SK-N-DZ (cell line): ENCODE results near the gene NPDC1.

ENCODE experiments used
- DNase-seq: peaks from one replicate; pipeline ENCODE4 v3.0.0-alpha.2; 2015; ENCODE audit warnings: low spot score
- small RNA-seq, 2 experiments: library from RNA; depleted of rRNA; stranded (forward); fragments of <200 nt; gene quantifications; one replicate each; pipeline ENCODE3, GENCODE V24; 2014

Gene NPDC1

DNA sequence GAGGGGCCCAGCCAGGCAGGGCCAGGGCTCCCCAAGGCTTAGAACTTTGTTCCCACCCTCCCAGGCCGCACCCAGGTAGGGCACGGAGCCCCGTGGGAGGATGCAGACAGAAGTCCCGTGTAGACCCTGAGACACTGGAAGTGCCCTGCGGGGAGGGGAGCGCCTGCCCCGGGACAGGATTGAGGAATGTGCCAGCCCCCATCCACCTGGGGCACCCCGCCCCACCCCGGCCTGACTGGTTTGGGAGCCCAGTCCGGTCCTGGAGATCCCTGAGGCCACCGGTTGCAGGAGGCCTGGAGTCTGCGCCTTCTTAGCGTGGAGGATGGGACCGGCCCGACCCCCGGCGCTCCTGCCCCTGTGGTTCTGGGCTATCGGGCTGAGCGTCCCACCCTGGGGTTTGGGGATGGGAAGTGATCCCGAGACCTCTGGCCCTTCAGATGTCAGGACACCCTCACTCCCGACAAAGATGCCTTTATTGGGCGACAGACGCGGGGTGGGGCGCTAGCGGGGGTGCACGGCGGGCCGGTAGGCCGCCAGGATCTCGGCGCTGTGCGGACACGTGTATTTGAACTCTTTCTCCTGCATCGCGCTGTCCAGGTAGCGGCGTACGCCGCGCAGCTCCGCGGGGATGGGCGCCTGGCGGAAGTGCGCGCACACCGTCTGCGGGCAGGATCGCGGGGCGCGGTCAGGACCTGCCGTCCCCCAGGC is 51.6 kb downstream of the NPDC1 start:
- DNase-seq, result no peak

DNA sequence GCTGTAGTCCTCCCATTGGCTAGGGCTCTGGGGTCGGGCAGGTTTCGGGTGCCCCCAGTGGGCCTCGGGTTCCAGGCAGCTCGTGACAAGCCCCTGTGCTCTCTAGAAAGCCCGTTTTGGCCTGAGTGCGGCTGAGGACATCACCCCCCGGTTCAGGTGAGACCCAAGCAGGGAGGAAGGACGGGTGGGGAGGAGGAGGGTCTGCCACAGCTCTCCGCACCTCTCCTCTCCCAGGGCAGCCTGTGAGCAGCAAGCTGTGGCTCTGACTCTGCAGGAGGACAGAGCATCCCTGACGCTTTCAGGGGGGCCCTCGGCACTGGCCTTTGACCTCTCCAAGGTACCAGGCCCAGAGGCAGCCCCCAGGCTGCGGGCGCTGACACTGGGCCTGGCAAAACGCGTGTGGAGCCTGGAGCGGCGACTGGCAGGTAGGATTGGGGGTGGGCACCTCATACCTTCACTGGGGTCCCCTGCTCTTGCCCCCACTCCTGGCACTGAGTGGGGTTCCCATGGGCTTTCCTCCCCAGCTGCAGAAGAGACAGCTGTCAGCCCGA is 53.1 kb downstream of the NPDC1 start:
- no peak for DNase-seq

DNA sequence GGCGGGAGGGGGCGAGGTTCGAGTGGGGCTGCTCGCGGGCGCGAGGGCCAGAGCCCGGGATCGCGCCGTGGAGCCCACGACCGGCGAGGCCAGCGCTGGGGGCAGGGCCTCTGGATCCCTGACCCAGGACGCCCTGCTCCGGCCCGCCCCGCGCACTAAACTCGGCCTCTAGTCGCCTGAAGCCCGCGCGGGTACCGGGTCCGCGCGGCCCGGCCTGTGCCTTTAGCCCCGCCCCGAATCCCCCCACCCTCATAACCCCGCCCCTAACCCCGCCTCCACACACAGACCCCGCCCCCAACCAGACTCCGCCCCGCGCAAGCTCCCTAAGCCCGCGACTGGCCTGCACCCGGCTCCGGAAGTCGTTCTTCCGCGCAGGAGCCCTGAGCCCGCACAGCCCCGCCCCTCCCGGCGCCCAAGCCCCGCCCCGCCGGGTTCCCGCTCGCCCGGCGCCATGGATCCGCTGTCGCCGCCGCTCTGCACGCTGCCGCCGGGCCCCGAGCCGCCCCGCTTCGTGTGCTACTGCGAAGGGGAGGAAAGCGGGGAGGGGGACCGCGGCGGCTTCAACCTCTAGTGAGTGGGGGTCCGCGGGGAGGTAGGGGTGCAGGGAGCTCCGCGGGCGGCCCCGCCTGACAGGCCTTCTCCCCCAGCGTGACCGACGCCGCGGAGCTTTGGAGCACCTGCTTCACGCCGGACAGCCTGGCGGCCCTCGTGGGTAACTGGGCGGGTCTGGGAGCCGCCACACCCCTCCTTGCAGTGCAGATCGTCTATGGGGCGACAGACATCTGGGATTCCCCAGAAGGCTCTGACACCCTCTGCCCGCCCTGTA is 53.8 kb downstream of the NPDC1 start, which contains the start of gene PAXX:
Gene PAXX (plus strand): TSS at position 430 of the 826 bp plus-strand sequence. CDS start 22 bp downstream, at position 452.
- DNase-seq, result peak; percentile 85

DNA sequence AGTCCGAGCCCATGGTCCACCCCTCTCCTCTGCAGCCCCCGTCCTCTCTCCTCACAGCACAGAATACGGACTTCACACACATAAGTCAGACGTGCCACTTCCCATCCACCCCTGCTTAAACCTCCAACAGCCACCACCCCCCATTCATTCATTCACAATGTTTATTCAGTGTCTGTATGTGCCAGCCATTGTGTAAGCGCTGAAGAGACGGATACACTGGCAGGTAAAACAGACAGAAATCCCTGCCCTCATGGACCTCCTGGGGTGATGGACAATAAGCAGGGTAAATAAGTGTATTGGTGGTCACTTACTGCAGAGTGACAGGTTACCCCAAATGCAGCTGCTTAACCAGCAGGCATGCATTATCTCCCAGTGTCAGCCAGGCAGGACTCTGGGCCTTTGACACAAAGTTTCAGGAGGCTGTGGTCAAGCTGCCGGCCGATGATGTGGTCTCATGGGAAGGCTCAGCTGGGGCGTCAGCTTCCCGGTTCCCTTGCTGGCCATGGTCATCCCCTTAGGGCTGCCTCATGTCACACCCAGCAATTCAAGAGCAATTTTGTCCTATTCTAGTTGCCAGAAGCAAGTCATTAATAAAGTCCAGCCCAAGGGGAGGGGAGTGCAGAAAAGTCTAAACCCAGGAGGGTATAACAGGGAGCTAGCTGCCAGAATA is 55.6 kb downstream of the NPDC1 start:
- no peak for DNase-seq

Small RNAs within 50 kb of the gene (small RNA-seq; reads per million reads assigned to genes)
- 0 to 0.21 reads per million in 2 experiments for gene RF00153
